Amniotic epithelial cell (primary cell): ENCODE data around the gene MAST3.
"Not testable (repeated sequence)": the region's sequence is repeated elsewhere in the genome, so short reads cannot be mapped to it uniquely, and the experiment has no call there.

Experiments used
- DNase-seq: peaks from one replicate; pipeline ENCODE4 v3.0.0-alpha.2; 2010; ENCODE audit warnings: low read depth

Gene MAST3

GRCh38 chr19:18137657-18138339 lies 40.2 kb downstream of the MAST3 start:
- DNase-seq = no peak

- no peak for DNase-seq
Measured at GRCh38 chr19:18140473-18140872, 42.9 kb downstream of the MAST3 start.

GRCh38 chr19:18141031-18141430 lies 43.5 kb downstream of the MAST3 start:
- peak; percentile 36 for DNase-seq

- no peak for DNase-seq
Measured at GRCh38 chr19:18143902-18144301, 46.3 kb downstream of the MAST3 start.

GRCh38 chr19:18144361-18144760 lies 46.8 kb downstream of the MAST3 start:
- DNase-seq = no peak

- no peak for DNase-seq
Measured at GRCh38 chr19:18144906-18145305, 47.3 kb downstream of the MAST3 start.

- DNase-seq = no peak
Measured at GRCh38 chr19:18145391-18145999, 47.9 kb downstream of the MAST3 start.

GRCh38 chr19:18147396-18147795 lies 49.8 kb downstream of the MAST3 start:
- no peak for DNase-seq

- DNase-seq = no peak
Measured at GRCh38 chr19:18149596-18149975, 52.0 kb downstream of the MAST3 start.

- no peak for DNase-seq
Measured at GRCh38 chr19:18150776-18151624, 53.4 kb downstream of the MAST3 start.

- DNase-seq = peak; percentile 96
Measured at GRCh38 chr19:18152442-18152816, 54.9 kb downstream of the MAST3 start.

GRCh38 chr19:18152817-18153555 lies 55.4 kb downstream of the MAST3 start, which contains the start of gene PIK3R2:
Gene PIK3R2 (plus strand): TSS chr19:18153163. CDS start chr19:18155880, 2,717 bp downstream.
- DNase-seq = peak; percentile 96

GRCh38 chr19:18153556-18154134 lies 56.1 kb downstream of the MAST3 start:
- DNase-seq = no peak

- no peak for DNase-seq
Measured at GRCh38 chr19:18155095-18156087, 57.8 kb downstream of the MAST3 start.

GRCh38 chr19:18156268-18156667 lies 58.7 kb downstream of the MAST3 start:
- DNase-seq = no peak

- DNase-seq = peak; percentile 92
Measured at GRCh38 chr19:18156841-18157464, 59.4 kb downstream of the MAST3 start.

GRCh38 chr19:18157465-18158063 lies 60.0 kb downstream of the MAST3 start:
- DNase-seq = no peak

GRCh38 chr19:18158467-18158866 lies 60.9 kb downstream of the MAST3 start:
- DNase-seq = no peak

GRCh38 chr19:18159059-18159616 lies 61.6 kb downstream of the MAST3 start:
- DNase-seq = not testable (repeated sequence)
